HG02938 (cell line): ENCODE measurements around the gene ZNF814.
A peak's percentile ranks its signal among the peaks of the same experiment; 100 is the strongest.
"Not testable (repeated sequence)": the region's sequence is repeated elsewhere in the genome, so short reads cannot be mapped to it uniquely, and the experiment has no call there.

Source experiments
- ATAC-seq: cut with Tn5 transposase; IDR thresholded peaks from one replicate; pipeline ENCODE4 v1.9.1; 2021; ENCODE audit warnings: mild to moderate bottlenecking, moderate library complexity; ENCODE audit not compliant: unreplicated experiment

Gene ZNF814

GRCh38 chr19:57867868-57868492, 20.9 kb downstream of the ZNF814 start:
- no peak for ATAC-seq

DNA sequence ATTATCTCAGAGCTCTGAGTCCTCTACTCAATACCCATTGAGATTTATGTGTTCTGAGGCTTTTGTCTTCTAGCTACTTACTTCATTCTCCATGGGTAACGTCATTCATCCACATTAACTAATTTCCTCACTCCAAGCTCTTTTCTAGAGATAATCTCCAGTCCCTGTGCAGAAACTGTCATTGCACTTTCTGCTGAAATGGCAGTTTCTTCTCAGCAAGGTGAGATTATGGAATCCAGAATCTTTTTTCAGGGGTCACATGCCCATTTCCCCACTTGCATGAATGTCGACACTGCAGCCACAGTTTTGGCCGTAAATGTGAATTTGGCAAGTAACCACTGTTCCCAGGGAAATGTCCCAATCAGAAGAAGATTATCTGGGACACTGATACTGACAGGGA, 26.5 kb downstream of the ZNF814 start:
- not testable (repeated sequence) for ATAC-seq

DNA sequence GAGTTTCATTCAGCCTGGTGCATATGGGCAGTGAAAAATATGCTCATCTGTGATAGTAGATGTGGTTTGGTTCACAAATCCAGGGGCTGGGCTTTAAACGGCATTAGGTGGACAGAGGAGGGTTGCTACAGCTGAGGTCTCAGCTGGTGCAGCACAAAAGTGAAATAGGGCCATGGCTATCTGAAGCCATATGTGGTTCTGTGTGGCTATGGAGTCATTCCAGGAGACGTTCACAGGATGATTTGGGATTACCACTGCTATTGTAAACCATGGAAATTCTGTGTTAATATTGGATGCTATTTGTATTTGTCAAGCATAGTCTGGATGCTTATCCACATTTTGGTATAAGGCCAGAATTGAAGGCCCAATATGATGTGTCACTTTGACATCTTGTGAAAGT, 34.7 kb downstream of the ZNF814 start:
- ATAC-seq = not testable (repeated sequence)

GRCh38 chr19:57851812-57852603, 36.8 kb downstream of the ZNF814 start:
- not testable (repeated sequence) for ATAC-seq

GRCh38 chr19:57850553-57851017, 38.3 kb downstream of the ZNF814 start:
- ATAC-seq = no peak

DNA sequence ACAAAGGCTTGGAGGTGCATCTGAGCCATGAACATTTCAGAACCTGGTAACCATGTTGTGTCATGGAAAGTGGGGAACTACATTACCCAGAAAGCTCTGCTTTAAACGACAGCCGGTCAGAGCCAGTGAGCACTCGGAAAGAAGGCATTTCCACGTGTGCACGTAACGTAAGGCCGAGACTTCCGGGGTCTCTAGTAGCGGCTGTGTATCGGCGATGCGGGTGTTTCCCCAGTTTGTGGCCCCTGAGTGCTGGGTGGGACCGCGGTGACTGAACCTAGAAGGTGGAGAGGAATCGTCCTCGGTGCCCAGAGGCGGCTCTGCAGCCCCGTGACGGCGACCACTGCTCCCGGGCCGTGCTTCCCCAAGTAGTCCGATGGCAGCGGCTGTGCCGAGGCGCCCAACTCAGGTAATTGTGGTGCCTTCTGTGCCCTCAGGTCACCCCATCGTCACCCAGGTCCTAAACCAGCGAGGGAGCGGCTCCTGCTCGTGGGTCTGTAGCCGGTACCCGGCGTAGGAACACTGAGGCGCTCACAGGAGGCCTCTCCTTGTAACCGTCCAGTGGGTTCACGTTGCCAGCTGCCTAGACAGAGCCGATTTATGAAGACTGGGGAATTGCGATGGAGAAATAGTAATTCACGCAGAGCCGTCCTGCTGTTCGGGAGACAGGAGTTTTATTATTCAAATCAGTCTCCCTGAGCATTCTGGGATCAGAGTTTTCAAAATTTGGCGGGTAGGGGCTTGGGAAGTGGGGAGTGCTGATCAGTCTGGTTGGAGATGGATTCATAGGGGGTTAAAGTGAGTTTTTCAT, 39.0 kb downstream of the ZNF814 start, which contains the start of gene ZNF587:
ZNF587 (plus strand) TSS at position 194 of the 808 bp plus-strand sequence; CDS start at position 374, 180 bp downstream.
- peak; percentile 96 for ATAC-seq

DNA sequence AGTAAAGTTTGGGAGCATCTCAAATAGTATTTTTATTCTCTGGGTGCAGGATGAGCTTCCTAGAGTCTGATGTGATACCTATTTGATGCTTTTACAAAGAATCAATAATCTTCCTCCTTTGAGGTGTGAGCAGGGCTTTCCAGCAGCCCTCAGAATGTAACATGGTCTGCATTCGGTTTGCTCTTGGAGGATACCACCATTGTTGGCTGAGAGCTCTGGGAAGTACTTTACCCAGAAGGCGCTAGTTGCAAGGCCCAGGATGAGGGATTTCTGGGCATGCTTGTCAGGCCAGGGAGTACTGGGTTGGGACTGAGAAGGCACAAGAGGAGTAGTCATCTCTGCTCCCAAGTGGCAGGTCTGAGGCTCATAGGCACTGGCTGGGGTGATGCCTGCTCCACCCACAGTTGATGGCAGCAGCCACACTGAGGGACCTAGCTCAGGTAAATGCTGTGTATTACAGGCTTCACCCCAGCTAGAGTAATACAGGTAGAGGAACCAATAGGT, 39.6 kb downstream of the ZNF814 start:
- peak; percentile 18 for ATAC-seq

GRCh38 chr19:57847164-57847563, 41.7 kb downstream of the ZNF814 start:
- ATAC-seq = not testable (repeated sequence)

- ATAC-seq = no peak
Observed at GRCh38 chr19:57841122-57841763, 47.6 kb downstream of the ZNF814 start.

DNA sequence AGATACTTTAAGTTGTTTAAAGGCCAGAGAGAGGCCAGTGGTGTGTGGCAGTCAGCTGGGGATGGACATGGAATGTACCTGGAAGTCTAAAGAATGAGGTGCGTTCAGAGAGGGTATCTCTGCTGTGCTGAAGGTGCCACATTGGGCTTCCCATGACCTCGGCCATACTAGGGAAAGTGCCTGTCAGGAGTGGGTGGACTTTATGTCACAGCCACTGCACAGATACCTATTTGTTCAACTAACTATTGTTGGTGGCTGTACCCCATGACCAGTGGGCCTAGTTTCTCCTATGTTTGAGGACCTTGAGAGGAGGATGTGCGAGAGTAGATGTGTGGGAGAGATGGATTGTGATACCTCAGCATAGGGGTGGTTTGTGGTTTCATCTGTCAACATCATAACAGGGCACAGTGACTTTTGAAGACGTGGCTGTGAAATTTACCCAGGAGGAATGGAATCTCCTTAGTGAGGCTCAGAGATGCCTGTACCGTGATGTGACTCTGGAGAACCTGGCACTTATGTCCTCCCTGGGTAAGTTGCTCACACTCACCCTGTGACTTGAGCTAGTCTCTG, 50.1 kb downstream of the ZNF814 start:
- not testable (repeated sequence) for ATAC-seq

DNA sequence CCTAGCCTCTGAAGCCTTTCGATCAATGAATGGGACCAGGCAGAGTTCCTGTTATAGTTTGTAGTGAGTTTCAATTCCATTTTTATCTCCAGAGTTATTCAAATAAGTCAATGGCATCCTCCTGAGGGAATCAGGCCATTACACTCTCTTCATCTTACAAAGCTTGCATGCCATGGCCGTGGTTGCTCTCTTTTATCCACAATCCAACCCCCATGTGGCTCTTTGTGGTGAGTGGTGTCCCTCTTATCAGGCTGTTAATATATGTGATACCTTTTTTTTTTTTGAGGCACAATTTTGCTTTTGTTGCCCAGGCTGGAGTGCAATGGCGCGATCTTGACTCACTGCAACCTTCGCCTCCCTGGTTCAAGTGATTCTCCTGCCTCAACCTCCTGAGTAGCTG, 51.8 kb downstream of the ZNF814 start:
- ATAC-seq = not testable (repeated sequence)

GRCh38 chr19:57830071-57830602, 58.7 kb downstream of the ZNF814 start, which contains the start of gene ZNF587B:
Gene ZNF587B, plus strand, starts transcription at chr19:57830299. Its CDS starts 230 bp downstream, at chr19:57830529.
- ATAC-seq = no peak

DNA sequence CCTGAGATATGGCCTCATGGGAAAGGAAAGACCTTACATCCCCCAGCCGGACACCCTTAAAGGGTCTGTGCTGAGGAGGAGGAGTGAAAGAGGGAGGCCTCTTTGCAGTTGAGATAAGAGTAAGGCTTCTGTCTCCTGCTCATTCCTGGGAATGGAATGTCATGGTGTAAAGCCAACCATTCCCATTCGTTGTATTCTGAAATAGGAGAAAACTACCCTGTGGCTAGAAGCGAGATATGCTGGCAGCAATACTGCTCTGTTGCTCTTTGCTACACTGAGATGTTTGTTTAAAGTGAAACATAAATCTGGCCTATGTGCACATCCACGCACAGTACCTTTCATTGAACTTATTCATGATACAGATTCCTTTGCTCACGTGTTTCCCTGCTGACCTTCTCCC, 59.5 kb downstream of the ZNF814 start:
- ATAC-seq = no peak

GRCh38 chr19:57825511-57825910, 63.3 kb downstream of the ZNF814 start:
- ATAC-seq = no peak

GRCh38 chr19:57823608-57824007, 65.2 kb downstream of the ZNF814 start:
- ATAC-seq = not testable (repeated sequence)

- ATAC-seq = not testable (repeated sequence)
Observed at GRCh38 chr19:57823155-57823554, 65.7 kb downstream of the ZNF814 start.

GRCh38 chr19:57821501-57821900, 67.3 kb downstream of the ZNF814 start:
- ATAC-seq = not testable (repeated sequence)

- not testable (repeated sequence) for ATAC-seq
Observed at GRCh38 chr19:57821095-57821494, 67.7 kb downstream of the ZNF814 start.

DNA sequence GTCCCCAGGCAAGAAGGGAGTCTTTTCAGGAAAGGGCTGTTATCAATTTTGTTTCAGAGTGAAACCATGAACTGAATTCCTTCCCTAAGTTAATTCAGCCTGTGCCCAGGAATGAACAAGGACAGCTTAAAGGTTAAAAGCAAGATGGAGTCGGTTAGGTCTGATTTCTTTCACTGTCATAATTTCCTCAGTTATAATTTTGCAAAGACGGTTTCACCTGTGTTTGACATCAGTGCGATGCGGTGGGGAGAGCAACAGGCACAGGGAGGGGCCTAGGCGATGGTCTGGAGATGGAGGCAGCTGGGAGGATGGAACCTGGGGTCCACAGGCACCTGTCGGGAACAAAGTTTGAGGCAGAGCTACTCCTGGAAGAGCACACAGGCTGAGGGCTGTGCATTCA, 68.2 kb downstream of the ZNF814 start:
- ATAC-seq = no peak
